HG02642 (cell line): Measurements from ENCODE around the gene PDZD4.

ENCODE experiments used
- ATAC-seq: cut with Tn5 transposase; IDR thresholded peaks from one replicate; pipeline ENCODE4 v1.9.1; 2021; ENCODE audit warnings: mild to moderate bottlenecking; ENCODE audit not compliant: unreplicated experiment, poor library complexity

The PDZD4 gene

GRCh38 chrX:153763989-153764755 is 66.2 kb downstream of the PDZD4 start, which contains the start of gene PLXNB3:
TSS of gene PLXNB3 (plus strand) at chrX:153764249. CDS start at chrX:153765536, 1,287 bp downstream.
- ATAC-seq = no peak

- no peak for ATAC-seq
These were observed 66.9 kb downstream of the PDZD4 start for GRCh38 chrX:153763298-153763932.

- no peak for ATAC-seq
These were observed 67.6 kb downstream of the PDZD4 start for GRCh38 chrX:153762626-153763173.

- no peak for ATAC-seq
These were observed 68.5 kb downstream of the PDZD4 start for GRCh38 chrX:153761863-153762262.

GRCh38 chrX:153755136-153755535 is 75.2 kb downstream of the PDZD4 start:
- no peak for ATAC-seq
